ENCODE results near the gene TMPRSS11D. TPM values are rescaled to one million over a fixed set of nuclear protein-coding genes. Genes with fewer than 3 reads are reported as not detected.

The TMPRSS11D gene
- total and polyA plus RNA-seq, 2 donors (not counting 3 experiments of a cell fraction or from before 2014, with no cell fraction given), result 0.03 TPM; not detected in 1

DNA sequence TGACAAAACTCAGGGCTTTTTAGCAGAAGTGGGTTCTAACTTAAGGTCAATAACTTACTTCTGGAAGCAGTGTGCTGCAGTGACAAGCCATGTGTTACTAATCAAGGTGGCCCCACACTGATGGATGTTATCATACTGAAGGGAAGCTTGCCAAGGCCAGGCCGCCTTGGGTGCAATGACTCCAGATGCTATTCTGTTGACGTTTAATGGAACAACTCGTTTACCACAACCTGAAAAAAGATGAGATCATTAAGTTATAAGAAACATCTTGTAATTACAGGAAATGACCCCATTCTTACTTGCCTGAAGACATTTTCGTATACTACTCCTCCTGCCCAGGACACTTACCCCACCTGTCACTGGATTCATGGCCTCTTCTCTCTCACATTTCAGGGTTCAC, 38.9 kb upstream of the TMPRSS11D start:
- no peak overlapping the region for H3K27ac ChIP-seq (ENCODE audit: insufficient read depth, low read depth, low read length)
- ChIA-PET CTCF (no interaction called here), POLR2A (no interaction called here)
- H3K9ac ChIP-seq (replicated peaks; ENCODE audit: extremely low read depth, insufficient read depth, low read length), result no peak overlapping the region
- no peak for TF ChIP-seq POLR2A (IDR thresholded peaks at IDR 0.05; ENCODE audit: low read depth, low read length)
- TF ChIP-seq, protein P1, sequence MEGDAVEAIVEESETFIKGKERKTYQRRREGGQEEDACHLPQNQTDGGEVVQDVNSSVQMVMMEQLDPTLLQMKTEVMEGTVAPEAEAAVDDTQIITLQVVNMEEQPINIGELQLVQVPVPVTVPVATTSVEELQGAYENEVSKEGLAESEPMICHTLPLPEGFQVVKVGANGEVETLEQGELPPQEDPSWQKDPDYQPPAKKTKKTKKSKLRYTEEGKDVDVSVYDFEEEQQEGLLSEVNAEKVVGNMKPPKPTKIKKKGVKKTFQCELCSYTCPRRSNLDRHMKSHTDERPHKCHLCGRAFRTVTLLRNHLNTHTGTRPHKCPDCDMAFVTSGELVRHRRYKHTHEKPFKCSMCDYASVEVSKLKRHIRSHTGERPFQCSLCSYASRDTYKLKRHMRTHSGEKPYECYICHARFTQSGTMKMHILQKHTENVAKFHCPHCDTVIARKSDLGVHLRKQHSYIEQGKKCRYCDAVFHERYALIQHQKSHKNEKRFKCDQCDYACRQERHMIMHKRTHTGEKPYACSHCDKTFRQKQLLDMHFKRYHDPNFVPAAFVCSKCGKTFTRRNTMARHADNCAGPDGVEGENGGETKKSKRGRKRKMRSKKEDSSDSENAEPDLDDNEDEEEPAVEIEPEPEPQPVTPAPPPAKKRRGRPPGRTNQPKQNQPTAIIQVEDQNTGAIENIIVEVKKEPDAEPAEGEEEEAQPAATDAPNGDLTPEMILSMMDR (IDR thresholded peaks at IDR 0.05; ENCODE audit: extremely low read depth in 1 of 2, insufficient read depth in 1 of 2, low read depth in 1 of 2, low read length in 2 of 2), result no peak
- TF ChIP-seq, protein P2, sequence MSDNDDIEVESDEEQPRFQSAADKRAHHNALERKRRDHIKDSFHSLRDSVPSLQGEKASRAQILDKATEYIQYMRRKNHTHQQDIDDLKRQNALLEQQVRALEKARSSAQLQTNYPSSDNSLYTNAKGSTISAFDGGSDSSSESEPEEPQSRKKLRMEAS (IDR thresholded peaks at IDR 0.05; ENCODE audit: insufficient read depth, insufficient read length), result no peak
- H3K79me2 ChIP-seq (ENCODE audit: control insufficient read depth, insufficient read depth, low read length), result no peaks in the 10 kb centered on the region
- FAIRE-seq (no peak), DNase-seq (ENCODE audit: low read depth, low spot score) (no peak)
- no peaks in the 10 kb centered on the region for H3K36me3 ChIP-seq (ENCODE audit: control insufficient read depth in 2 of 2, extremely low read depth in 1 of 2, insufficient read depth in 2 of 2, low read length in 2 of 2)
- dilution Hi-C loops (cut with MboI; ENCODE audit: extremely low pct_ligation_motif_present, low sequenced_read_pairs), result no loop called here
- H4K20me1 ChIP-seq (replicated peaks; ENCODE audit: control insufficient read depth, extremely low read depth, insufficient read depth, low read length), result no peaks in the 10 kb centered on the region
- no peak overlapping the region for H3K4me3 ChIP-seq (replicated peaks in 1 of 3; ENCODE audit: insufficient read depth in 1 of 3, low read depth in 1 of 3, low read length in 3 of 3)
- BruUV-seq (replicated peaks), result no TSS peak
- peaks cover 0 to 4% of the 10 kb centered on the region in 2 experiments for H3K27me3 ChIP-seq (ENCODE audit: control insufficient read depth in 2 of 2, insufficient read depth in 2 of 2, low read length in 2 of 2)
- intact Hi-C loops (cut with micrococcal nuclease), result no loop called here
- H3K4me2 ChIP-seq (ENCODE audit: insufficient read depth, low read length), result no peak overlapping the region
- no peaks in the 10 kb centered on the region for H3K4me1 ChIP-seq (ENCODE audit: control insufficient read depth, extremely low read depth, insufficient read depth, low read length)
- no peaks in the 10 kb centered on the region for H3K9me1 ChIP-seq (replicated peaks; ENCODE audit: control insufficient read depth, extremely low read depth, insufficient read depth, low read length)
- no peaks in the 10 kb centered on the region for H3K9me3 ChIP-seq (replicated peaks; ENCODE audit: control insufficient read depth, insufficient read depth, low read length)
- no peak overlapping the region for H2AFZ ChIP-seq (ENCODE audit: low read depth, low read length)

DNA sequence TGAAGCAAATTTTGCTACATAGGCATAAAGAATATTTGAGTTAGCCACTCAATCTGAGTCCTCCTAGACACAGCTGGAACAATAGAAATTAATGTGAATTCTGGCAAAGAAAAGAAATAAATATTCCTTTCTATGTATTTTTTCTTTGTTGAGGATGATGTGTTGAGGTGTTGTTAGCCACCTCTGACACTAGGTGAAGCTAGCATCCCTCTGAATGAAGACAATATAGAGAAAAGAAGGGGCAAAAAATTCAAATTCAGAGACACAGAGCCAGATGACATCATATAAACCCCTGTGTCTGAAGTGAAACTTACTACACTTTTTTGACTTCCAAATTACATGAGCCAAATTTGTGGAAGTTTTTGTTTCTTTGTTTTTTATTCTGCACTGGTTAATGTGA, 34.6 kb upstream of the TMPRSS11D start:
- Histone ChIP-seq H4K20me1 (replicated peaks; ENCODE audit: control insufficient read depth, extremely low read depth, insufficient read depth, low read length) (no peaks in the 10 kb centered on the region), H3K27ac (ENCODE audit: insufficient read depth, low read depth, low read length) (no peak overlapping the region), H2AFZ (ENCODE audit: low read depth, low read length) (no peak overlapping the region), H3K79me2 (ENCODE audit: control insufficient read depth, insufficient read depth, low read length) (no peaks in the 10 kb centered on the region), H3K27me3 (ENCODE audit: control insufficient read depth in 2 of 2, insufficient read depth in 2 of 2, low read length in 2 of 2) (peaks cover 0 to 4% of the 10 kb centered on the region in 2 experiments), H3K9me3 (replicated peaks; ENCODE audit: control insufficient read depth, insufficient read depth, low read length) (no peaks in the 10 kb centered on the region), H3K4me1 (ENCODE audit: control insufficient read depth, extremely low read depth, insufficient read depth, low read length) (no peaks in the 10 kb centered on the region), H3K9me1 (replicated peaks; ENCODE audit: control insufficient read depth, extremely low read depth, insufficient read depth, low read length) (no peaks in the 10 kb centered on the region), H3K4me2 (ENCODE audit: insufficient read depth, low read length) (no peak overlapping the region), H3K36me3 (ENCODE audit: control insufficient read depth in 2 of 2, extremely low read depth in 1 of 2, insufficient read depth in 2 of 2, low read length in 2 of 2) (no peaks in the 10 kb centered on the region), H3K9ac (replicated peaks; ENCODE audit: extremely low read depth, insufficient read depth, low read length) (no peak overlapping the region), H3K4me3 (replicated peaks in 1 of 3; ENCODE audit: insufficient read depth in 1 of 3, low read depth in 1 of 3, low read length in 3 of 3) (no peak overlapping the region)
- intact Hi-C loops (cut with micrococcal nuclease), result loop anchor here (1.0 kb wide), 1 partner anchor 257 kb away; no protein-coding TSS in a partner anchor
- no peak for TF ChIP-seq POLR2AphosphoS5 (IDR thresholded peaks at IDR 0.05; ENCODE audit: insufficient read depth, low read depth, low read length)
- TF ChIP-seq, protein P1 (IDR thresholded peaks at IDR 0.05; ENCODE audit: extremely low read depth in 1 of 2, insufficient read depth in 1 of 2, low read depth in 1 of 2, low read length in 2 of 2), result peak in 1 of 2 donors; percentile 17
- POLR2A ChIA-PET, result no interaction called here
- CTCF ChIA-PET, result interaction anchor here (0.9 to 1.6 kb wide), 7 partner anchors 8 to 257 kb away, joined by 3 to 5 read pairs (median 3); no protein-coding TSS in a partner anchor
- BruUV-seq (replicated peaks), result no TSS peak
- DNase-seq (ENCODE audit: low read depth, low spot score) (no peak), FAIRE-seq (no peak)
- dilution Hi-C loops (cut with MboI; ENCODE audit: extremely low pct_ligation_motif_present, low sequenced_read_pairs), result no loop called here

All from endothelial cell of umbilical vein (primary cell).